OCI-LY1 (cell line): ENCODE data around the gene CHMP6.

Experiments
- H2AFZ ChIP-seq: fragments of 200-600 bp; sonication (generic), shearing (Covaris generic); 2 replicates; pipeline ENCODE4 v1.6.0; 2014; ENCODE audit warnings: antibody characterized with exemption, mild to moderate bottlenecking, low read length
- H3F3A ChIP-seq: fragments of 200-600 bp; sonication (generic), shearing (Covaris generic); 2 replicates; pipeline ENCODE4 v1.6.0; 2014; ENCODE audit warnings: mild to moderate bottlenecking, antibody characterized with exemption, low read length, moderate library complexity; ENCODE audit not compliant: insufficient read depth
- H3K27ac ChIP-seq: fragments of 200-600 bp; sonication (generic); 2 replicates; pipeline ENCODE4 v1.5.1; 2014; ENCODE audit warnings: low read length, mixed run types, mild to moderate bottlenecking, low read depth; ENCODE audit not compliant: poor library complexity, severe bottlenecking
- H3K27me3 ChIP-seq: fragments of 200-600 bp; sonication (generic); 2 replicates; pipeline ENCODE4 v1.6.0; 2014; ENCODE audit warnings: antibody characterized with exemption, mild to moderate bottlenecking, low read length, moderate library complexity; ENCODE audit not compliant: insufficient read depth
- H3K36me3 ChIP-seq: fragments of 200-600 bp; sonication (generic); 2 replicates; pipeline ENCODE4 v1.6.1; 2014; ENCODE audit warnings: mild to moderate bottlenecking, antibody characterized with exemption, low read length, moderate library complexity, mixed read lengths; ENCODE audit not compliant: insufficient read depth
- H3K4me1 ChIP-seq: fragments of 200-600 bp; sonication (generic); 2 replicates; pipeline ENCODE4 v1.5.1; 2014; ENCODE audit warnings: mild to moderate bottlenecking, low read length, moderate library complexity; ENCODE audit not compliant: insufficient read depth, severe bottlenecking
- H3K4me2 ChIP-seq: fragments of 200-600 bp; sonication (generic), shearing (Covaris generic); 2 replicates; pipeline ENCODE4 v1.6.1; 2014; ENCODE audit warnings: low read length
- H3K4me3 ChIP-seq: fragments of 200-600 bp; sonication (generic); 2 replicates; pipeline ENCODE4 v1.5.1; 2014; ENCODE audit warnings: low read length, low read depth, mild to moderate bottlenecking, mixed read lengths; ENCODE audit not compliant: poor library complexity, severe bottlenecking
- H3K79me2 ChIP-seq: fragments of 200-600 bp; shearing (Covaris generic); 2 replicates; pipeline ENCODE4 v1.6.1; 2016; ENCODE audit warnings: mixed run types, low read length, mixed read lengths; ENCODE audit not compliant: insufficient read depth
- H3K9ac ChIP-seq: fragments of 200-600 bp; sonication (generic), shearing (Covaris generic); 2 replicates; pipeline ENCODE4 v1.6.1; 2014; ENCODE audit warnings: mild to moderate bottlenecking, low read length, mixed read lengths
- H3K9me2 ChIP-seq: fragments of 200-600 bp; sonication (generic), shearing (Covaris generic); 2 replicates; pipeline ENCODE4 v1.6.1; 2014; ENCODE audit warnings: low read depth, mild to moderate bottlenecking, low read length, mixed read lengths
- H3K9me3 ChIP-seq: fragments of 200-600 bp; shearing (Covaris generic); 2 replicates; pipeline ENCODE4 v1.6.1; 2014; ENCODE audit warnings: low read length, mixed read lengths
- H4K20me1 ChIP-seq: fragments of 200-600 bp; sonication (generic), shearing (Covaris generic); 2 replicates; pipeline ENCODE4 v1.6.0; 2016; ENCODE audit warnings: mild to moderate bottlenecking, low read length; ENCODE audit not compliant: insufficient read depth
- EZH2 ChIP-seq: fragments of 200-600 bp; sonication (generic), shearing (Covaris generic); IDR thresholded peaks from 2 replicates; pipeline ENCODE4 v1.8.0; 2017; ENCODE audit warnings: borderline replicate concordance, mixed run types, mild to moderate bottlenecking, antibody characterized with exemption, low read length, moderate library complexity, mixed read lengths
- TF ChIP-seq, protein P1 (sequence below): fragments of 200-600 bp; sonication (generic), shearing (Covaris generic); IDR thresholded peaks from 2 replicates; pipeline ENCODE4 v1.5.1; 2017; ENCODE audit warnings: mild to moderate bottlenecking, antibody characterized with exemption, low read length, moderate library complexity, mixed read lengths

Gene CHMP6

GRCh38 chr17:80948976-80949450 is 42.6 kb upstream of the CHMP6 start:
- no peaks in the 10 kb centered on the region for H3K79me2 ChIP-seq
- TF ChIP-seq EZH2 = no peak
- TF ChIP-seq, protein P1, sequence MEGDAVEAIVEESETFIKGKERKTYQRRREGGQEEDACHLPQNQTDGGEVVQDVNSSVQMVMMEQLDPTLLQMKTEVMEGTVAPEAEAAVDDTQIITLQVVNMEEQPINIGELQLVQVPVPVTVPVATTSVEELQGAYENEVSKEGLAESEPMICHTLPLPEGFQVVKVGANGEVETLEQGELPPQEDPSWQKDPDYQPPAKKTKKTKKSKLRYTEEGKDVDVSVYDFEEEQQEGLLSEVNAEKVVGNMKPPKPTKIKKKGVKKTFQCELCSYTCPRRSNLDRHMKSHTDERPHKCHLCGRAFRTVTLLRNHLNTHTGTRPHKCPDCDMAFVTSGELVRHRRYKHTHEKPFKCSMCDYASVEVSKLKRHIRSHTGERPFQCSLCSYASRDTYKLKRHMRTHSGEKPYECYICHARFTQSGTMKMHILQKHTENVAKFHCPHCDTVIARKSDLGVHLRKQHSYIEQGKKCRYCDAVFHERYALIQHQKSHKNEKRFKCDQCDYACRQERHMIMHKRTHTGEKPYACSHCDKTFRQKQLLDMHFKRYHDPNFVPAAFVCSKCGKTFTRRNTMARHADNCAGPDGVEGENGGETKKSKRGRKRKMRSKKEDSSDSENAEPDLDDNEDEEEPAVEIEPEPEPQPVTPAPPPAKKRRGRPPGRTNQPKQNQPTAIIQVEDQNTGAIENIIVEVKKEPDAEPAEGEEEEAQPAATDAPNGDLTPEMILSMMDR = no peak
- H3F3A ChIP-seq = no peaks in the 10 kb centered on the region
- H3K9ac ChIP-seq = no peak overlapping the region
- no peaks in the 10 kb centered on the region for H3K9me3 ChIP-seq
- H3K36me3 ChIP-seq = peaks cover 93% of the 10 kb centered on the region
- H3K27ac ChIP-seq = no peak overlapping the region
- no peaks in the 10 kb centered on the region for H3K27me3 ChIP-seq
- H4K20me1 ChIP-seq = no peaks in the 10 kb centered on the region
- no peak overlapping the region for H2AFZ ChIP-seq
- no peak overlapping the region for H3K4me2 ChIP-seq
- no peak overlapping the region for H3K4me3 ChIP-seq
- no peaks in the 10 kb centered on the region for H3K4me1 ChIP-seq
- H3K9me2 ChIP-seq = no peaks in the 10 kb centered on the region

DNA sequence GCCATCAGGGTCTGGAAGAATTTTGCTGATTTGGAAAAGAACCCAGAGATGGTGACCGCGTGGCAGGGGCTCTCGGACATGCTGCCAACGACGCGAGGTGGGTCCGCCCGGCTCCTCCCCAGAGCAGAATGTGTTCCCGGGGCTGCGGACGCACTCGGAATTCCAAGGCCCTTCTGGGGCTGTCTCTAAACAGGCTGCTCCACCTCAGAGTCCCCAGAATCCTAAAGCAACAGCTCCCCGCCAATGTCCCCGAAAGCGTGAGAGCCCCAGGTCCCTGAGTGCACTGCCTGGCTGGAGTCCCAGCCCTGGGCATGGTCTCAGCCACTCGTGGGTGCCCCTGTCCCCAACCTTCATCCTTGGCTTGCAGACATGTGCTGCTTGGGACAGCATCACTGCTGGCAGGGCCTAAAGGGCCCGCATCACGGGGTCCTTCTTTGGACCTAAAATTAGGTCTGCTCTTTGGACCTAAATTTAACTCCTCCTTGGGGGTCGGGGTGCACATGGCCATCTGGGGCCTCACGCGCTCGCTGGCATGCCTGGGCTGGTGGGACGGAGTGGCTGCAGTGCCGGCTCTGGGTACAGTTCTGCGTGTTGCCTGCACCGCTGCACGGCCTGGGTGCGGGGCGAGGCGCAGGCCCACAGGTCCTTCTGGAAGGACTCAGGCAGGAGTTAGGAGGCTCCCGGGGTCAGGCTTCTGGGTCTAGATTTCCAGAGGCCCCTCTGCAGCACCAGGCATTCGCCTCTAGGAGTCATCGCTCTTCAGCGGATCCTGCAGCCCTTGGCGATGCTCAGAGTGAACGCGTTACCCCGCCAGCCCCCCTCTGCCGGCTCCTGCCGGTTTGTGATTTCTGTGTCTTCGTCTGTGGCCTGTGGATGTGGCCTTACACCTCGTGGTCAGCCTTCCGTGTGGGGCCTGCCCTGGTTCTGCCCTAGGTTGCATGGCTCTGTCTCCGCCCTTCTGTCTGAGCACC is 41.9 kb upstream of the CHMP6 start:
- H2AFZ ChIP-seq = no peak overlapping the region
- no peak overlapping the region for H3K4me3 ChIP-seq
- H3K27ac ChIP-seq = no peak overlapping the region
- no peaks in the 10 kb centered on the region for H4K20me1 ChIP-seq
- no peaks in the 10 kb centered on the region for H3K27me3 ChIP-seq
- no peak overlapping the region for H3K4me2 ChIP-seq
- no peak overlapping the region for H3K9ac ChIP-seq
- no peaks in the 10 kb centered on the region for H3K4me1 ChIP-seq
- no peaks in the 10 kb centered on the region for H3F3A ChIP-seq
- H3K9me3 ChIP-seq = no peaks in the 10 kb centered on the region
- H3K79me2 ChIP-seq = no peaks in the 10 kb centered on the region
- H3K36me3 ChIP-seq = peaks cover 91% of the 10 kb centered on the region
- H3K9me2 ChIP-seq = no peaks in the 10 kb centered on the region
- TF ChIP-seq EZH2 = no peak
- TF ChIP-seq, protein P1 = no peak

DNA sequence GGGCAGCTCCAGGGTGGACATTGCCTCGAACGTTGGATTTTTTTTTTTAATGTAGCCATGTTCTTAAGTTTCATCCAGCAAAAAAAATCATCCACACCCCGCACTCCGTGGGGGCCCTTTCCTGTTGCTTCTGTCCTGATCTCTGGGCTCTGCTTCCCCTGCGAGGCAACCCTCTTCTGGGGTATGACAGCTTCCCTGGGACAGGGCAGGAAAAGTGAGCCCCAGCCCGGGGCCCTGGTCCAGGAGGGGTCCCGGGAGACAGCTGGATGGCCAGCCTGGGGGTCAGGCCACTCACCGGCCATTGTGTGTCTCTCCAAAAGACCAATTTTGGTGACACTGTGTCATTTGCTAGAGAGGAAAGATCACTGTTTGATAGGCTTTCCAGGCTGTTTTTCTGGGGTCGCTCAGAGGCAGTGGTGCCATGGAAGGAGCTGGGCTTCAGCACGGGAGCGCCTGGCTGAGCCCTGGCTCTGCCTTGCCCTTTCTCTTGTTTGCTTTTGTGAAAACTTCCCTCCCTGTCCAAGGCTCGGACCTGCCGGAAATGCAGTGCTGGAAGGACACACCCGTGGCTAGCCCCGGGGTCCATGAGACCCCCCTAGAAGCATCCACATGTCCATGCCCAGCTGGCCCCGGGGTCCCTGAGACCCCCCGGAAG is 41.0 kb upstream of the CHMP6 start:
- no peak overlapping the region for H3K4me3 ChIP-seq
- H3K9me2 ChIP-seq = no peaks in the 10 kb centered on the region
- H3K27ac ChIP-seq = no peak overlapping the region
- H3K4me1 ChIP-seq = no peaks in the 10 kb centered on the region
- H3K79me2 ChIP-seq = no peaks in the 10 kb centered on the region
- TF ChIP-seq, protein P1 = no peak
- TF ChIP-seq EZH2 = no peak
- H3K9ac ChIP-seq = no peak overlapping the region
- no peaks in the 10 kb centered on the region for H3K9me3 ChIP-seq
- H2AFZ ChIP-seq = no peak overlapping the region
- no peaks in the 10 kb centered on the region for H3K27me3 ChIP-seq
- peaks cover 94% of the 10 kb centered on the region for H3K36me3 ChIP-seq
- H4K20me1 ChIP-seq = no peaks in the 10 kb centered on the region
- no peak overlapping the region for H3K4me2 ChIP-seq
- H3F3A ChIP-seq = no peaks in the 10 kb centered on the region
